RWPE2 (cell line): Measurements from ENCODE around the gene SORCS2.

ENCODE experiments used
- ATAC-seq: fragments of 200-7000 bp; cut with Tn5 transposase; 3 replicates; pipeline ENCODE4 v1.9.1; 2021; ENCODE audit warnings: low read depth
- DNase-seq: peaks from one replicate; pipeline ENCODE4 v3.0.0-alpha.2; 2020; ENCODE audit warnings: low spot score
- H3K27ac ChIP-seq: fragments of 450-650 bp; 2 replicates; pipeline ENCODE4 v1.5.1; 2017; ENCODE audit warnings: mild to moderate bottlenecking; ENCODE audit not compliant: poor library complexity, severe bottlenecking
- H3K27me3 ChIP-seq: fragments of 250-450 bp; sonication (Bioruptor Pico); 2 replicates; pipeline ENCODE4 v1.5.1; 2021; ENCODE audit warnings: mild to moderate bottlenecking, moderate library complexity; ENCODE audit not compliant: insufficient read depth, poor library complexity, severe bottlenecking
- H3K36me3 ChIP-seq: fragments of 250-450 bp; sonication (Bioruptor Pico); 2 replicates; pipeline ENCODE4 v1.5.1; 2020; ENCODE audit warnings: low read depth, mild to moderate bottlenecking, moderate library complexity
- H3K4me1 ChIP-seq: fragments of 250-450 bp; sonication (Bioruptor Pico); 2 replicates; pipeline ENCODE4 v1.5.1; 2021; ENCODE audit warnings: mild to moderate bottlenecking, moderate library complexity; ENCODE audit not compliant: insufficient read depth, poor library complexity, severe bottlenecking
- H3K4me3 ChIP-seq: fragments of 250-450 bp; sonication (Bioruptor Pico); 2 replicates; pipeline ENCODE4 v1.5.1; 2021; ENCODE audit warnings: mild to moderate bottlenecking, moderate library complexity; ENCODE audit not compliant: severe bottlenecking
- H3K9me3 ChIP-seq: fragments of 250-450 bp; sonication (Bioruptor Pico); 2 replicates; pipeline ENCODE4 v1.5.1; 2021; ENCODE audit warnings: mild to moderate bottlenecking, moderate library complexity; ENCODE audit not compliant: severe bottlenecking
- TF ChIP-seq, protein P1 (sequence below): fragments of 450-650 bp; IDR thresholded peaks from one replicate; pipeline ENCODE4 v1.5.1; 2017; ENCODE audit warnings: mild to moderate bottlenecking, moderate library complexity; ENCODE audit not compliant: poor library complexity, severe bottlenecking

Gene SORCS2

DNA sequence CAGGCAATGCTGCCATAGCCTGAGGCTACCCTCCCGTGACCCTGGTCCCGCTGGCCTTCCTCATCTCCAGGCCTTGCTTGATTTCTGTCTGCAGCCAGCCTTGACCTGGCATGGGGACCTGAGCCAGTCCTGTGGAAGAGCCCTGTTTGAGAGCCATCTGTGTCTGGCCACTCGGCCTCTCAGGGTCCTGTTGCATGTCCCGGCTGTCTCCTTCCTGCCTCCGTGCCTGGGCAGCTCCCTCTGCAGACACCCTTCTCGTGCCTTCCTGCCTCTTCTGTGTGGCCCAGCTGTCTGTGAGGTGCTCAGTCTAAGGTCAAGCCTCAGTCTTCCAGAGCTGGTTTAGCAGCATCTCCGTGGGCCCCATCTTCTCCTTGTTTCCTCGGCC, 108.4 kb downstream of the SORCS2 start:
- Histone ChIP-seq H3K9me3 (no peaks in the 10 kb centered on the region), H3K36me3 (no peaks in the 10 kb centered on the region), H3K4me1 (no peaks in the 10 kb centered on the region), H3K27ac (no peak overlapping the region), H3K27me3 (no peaks in the 10 kb centered on the region), H3K4me3 (no peak overlapping the region)
- no peak for ATAC-seq
- TF ChIP-seq, protein P1, sequence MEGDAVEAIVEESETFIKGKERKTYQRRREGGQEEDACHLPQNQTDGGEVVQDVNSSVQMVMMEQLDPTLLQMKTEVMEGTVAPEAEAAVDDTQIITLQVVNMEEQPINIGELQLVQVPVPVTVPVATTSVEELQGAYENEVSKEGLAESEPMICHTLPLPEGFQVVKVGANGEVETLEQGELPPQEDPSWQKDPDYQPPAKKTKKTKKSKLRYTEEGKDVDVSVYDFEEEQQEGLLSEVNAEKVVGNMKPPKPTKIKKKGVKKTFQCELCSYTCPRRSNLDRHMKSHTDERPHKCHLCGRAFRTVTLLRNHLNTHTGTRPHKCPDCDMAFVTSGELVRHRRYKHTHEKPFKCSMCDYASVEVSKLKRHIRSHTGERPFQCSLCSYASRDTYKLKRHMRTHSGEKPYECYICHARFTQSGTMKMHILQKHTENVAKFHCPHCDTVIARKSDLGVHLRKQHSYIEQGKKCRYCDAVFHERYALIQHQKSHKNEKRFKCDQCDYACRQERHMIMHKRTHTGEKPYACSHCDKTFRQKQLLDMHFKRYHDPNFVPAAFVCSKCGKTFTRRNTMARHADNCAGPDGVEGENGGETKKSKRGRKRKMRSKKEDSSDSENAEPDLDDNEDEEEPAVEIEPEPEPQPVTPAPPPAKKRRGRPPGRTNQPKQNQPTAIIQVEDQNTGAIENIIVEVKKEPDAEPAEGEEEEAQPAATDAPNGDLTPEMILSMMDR: no peak
- no peak for DNase-seq

DNA sequence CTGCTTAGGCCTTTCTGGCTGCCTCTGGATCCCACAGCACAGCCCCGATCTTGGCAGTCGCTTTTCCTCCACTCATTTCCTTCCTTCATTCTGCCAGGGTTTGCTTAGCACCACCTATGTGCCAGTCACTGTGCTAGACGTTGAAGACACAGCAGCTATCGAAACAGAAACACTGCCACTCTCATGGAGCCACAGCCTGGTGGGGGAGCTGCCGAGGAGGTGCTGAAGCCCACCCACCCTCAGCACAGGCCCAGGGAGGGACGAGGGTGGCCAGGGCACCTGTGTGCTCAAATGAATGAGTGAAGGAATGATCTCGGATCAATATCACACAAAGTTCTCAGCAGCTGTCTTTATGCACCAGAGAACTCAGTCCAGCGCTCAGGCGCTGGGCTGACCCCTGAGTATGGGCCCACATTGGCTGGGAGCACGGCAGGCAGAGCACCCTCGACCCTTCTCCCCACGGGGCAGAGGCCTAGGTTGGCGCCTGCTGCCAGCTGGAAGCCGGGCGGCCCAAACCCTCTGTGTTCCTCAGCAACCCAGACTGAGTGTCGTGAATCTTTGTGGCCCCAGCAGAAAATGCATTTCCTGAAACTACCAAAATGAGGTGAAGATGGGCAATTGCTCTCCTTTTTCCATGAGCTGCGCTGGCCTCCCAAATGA, 108.9 kb downstream of the SORCS2 start:
- Histone ChIP-seq H3K36me3 (no peaks in the 10 kb centered on the region), H3K27ac (no peak overlapping the region), H3K9me3 (no peaks in the 10 kb centered on the region), H3K4me3 (no peak overlapping the region), H3K4me1 (no peaks in the 10 kb centered on the region), H3K27me3 (no peaks in the 10 kb centered on the region)
- TF ChIP-seq, protein P1: no peak
- ATAC-seq (no peak), DNase-seq (no peak)

DNA sequence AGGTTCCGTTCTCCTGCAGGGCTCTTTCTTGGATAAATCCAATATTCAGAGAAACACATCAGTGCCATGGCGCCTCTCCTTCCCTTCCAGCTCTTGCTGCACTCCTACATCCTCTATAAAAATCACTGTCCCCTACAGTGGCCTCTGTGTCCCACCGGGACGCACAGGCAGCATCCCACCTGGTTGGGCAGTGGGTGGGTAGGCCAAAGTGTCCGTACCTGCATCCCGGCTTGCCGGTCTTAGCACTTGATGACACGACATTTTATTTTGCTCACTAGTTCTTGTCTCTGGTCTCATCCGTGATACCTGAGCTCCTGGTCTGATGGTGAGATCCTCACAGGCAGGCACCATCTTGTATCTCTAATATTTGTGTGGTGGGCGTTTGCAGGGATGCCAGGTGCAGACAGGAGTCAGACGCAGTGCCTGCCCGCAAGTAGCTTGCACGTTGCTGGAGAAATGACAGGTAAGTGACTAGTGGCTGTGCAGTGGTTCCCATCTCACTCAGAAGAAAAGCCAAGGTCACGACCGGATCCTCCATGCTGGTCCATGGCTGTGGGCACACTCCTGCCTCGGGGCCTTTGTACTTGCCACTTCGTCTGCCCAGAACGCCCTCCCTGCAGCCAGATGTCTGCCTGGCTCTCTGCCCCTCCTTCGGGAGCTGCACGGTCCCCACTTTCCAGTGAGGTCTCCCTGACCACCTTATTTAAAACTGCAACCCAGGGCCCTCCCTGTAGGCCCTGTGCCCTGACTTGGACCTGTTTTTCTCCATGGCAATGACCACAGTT, 109.7 kb downstream of the SORCS2 start:
- H3K27ac ChIP-seq: no peak overlapping the region
- no peaks in the 10 kb centered on the region for H3K9me3 ChIP-seq
- no peak for ATAC-seq
- H3K4me1 ChIP-seq: no peaks in the 10 kb centered on the region
- TF ChIP-seq, protein P1: no peak
- peaks cover 3% of the 10 kb centered on the region for H3K27me3 ChIP-seq
- DNase-seq: no peak
- no peaks in the 10 kb centered on the region for H3K36me3 ChIP-seq
- H3K4me3 ChIP-seq: no peak overlapping the region

DNA sequence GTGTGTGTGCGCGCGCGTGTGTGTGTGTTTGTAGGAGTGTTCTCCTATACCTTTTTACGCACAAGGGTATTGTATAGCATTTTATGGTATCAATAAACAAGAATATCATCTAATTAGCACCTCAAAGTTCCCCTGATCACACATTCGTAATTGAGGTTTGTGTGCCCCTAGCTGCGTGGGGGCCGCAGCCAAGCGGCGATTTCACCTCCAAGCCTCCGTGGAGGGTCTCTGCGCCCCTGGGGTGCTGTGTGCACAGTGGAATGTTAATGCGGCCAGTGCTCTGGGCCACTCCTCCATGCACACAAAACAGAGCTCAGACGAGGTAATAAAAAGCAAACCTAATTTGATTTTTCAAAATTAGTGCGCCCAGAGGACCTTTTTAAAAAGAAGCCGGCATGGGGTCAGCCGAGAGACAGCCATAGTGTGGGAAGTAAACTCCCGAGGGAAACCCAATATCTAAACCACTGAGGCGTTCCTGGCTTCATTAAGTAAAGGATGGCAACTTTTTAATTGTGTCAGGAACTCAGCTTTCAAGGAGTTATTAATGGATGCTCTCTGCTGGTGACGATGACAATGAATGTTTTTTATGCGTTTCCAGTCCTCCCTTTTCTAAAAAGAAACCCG, 110.6 kb downstream of the SORCS2 start:
- H3K4me1 ChIP-seq: no peaks in the 10 kb centered on the region
- ATAC-seq (no peak), DNase-seq (no peak)
- H3K27ac ChIP-seq: no peak overlapping the region
- H3K4me3 ChIP-seq: no peak overlapping the region
- H3K36me3 ChIP-seq: no peaks in the 10 kb centered on the region
- H3K9me3 ChIP-seq: no peaks in the 10 kb centered on the region
- peaks cover 3% of the 10 kb centered on the region for H3K27me3 ChIP-seq
- TF ChIP-seq, protein P1: no peak

DNA sequence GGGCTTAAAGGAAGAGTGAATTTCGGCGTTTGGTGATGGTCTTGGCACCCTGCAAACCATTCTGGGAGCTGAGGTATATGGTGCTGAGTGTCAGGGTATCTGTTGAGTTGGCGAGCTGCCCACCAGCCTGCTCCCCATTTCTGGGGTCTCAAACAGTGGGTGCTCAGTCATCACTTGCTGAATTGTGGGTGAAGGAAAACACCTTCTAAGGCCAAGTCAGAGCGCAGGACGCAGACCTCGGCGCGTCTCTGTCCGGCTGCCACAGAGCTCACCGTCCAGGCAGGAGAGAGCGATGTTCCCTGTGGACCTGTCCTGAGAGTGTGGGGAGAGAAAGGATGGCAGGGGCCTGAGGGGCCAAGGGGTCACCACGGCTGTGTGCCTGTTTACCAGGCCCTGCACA, 111.2 kb downstream of the SORCS2 start:
- Histone ChIP-seq H3K27ac (no peak overlapping the region), H3K27me3 (peaks cover 3% of the 10 kb centered on the region), H3K4me1 (no peaks in the 10 kb centered on the region), H3K9me3 (no peaks in the 10 kb centered on the region), H3K36me3 (no peaks in the 10 kb centered on the region), H3K4me3 (no peak overlapping the region)
- TF ChIP-seq, protein P1: no peak
- no peak for ATAC-seq
- DNase-seq: no peak
